Fibroblast of villous mesenchyme (primary cell): ENCODE measurements around the gene STRIP2. TPM values are rescaled to one million over a fixed set of nuclear protein-coding genes. Genes with fewer than 3 reads are reported as not detected.

Experiments used
- DNase-seq: peaks from one replicate; pipeline ENCODE4 v3.0.0-alpha.2; 2010; ENCODE audit warnings: low read depth
- H3K4me3 ChIP-seq: 2 replicates; pipeline ENCODE4 v1.5.1; 2011; ENCODE audit warnings: low read depth, mild to moderate bottlenecking, low read length
- total RNA-seq: library from RNA; depleted of rRNA; stranded (reverse); fragments of >200 nt; gene quantifications from 2 replicates; pipeline ENCODE4 v1.2.3, GENCODE V29; 2012
- TF ChIP-seq, protein P1 (sequence below): IDR thresholded peaks from 2 replicates; pipeline ENCODE4 v1.5.1; 2012; ENCODE audit warnings: low read depth, mild to moderate bottlenecking, low read length; ENCODE audit not compliant: insufficient read depth

The STRIP2 gene
- total RNA-seq, 1 donor: 3.0 TPM

DNA sequence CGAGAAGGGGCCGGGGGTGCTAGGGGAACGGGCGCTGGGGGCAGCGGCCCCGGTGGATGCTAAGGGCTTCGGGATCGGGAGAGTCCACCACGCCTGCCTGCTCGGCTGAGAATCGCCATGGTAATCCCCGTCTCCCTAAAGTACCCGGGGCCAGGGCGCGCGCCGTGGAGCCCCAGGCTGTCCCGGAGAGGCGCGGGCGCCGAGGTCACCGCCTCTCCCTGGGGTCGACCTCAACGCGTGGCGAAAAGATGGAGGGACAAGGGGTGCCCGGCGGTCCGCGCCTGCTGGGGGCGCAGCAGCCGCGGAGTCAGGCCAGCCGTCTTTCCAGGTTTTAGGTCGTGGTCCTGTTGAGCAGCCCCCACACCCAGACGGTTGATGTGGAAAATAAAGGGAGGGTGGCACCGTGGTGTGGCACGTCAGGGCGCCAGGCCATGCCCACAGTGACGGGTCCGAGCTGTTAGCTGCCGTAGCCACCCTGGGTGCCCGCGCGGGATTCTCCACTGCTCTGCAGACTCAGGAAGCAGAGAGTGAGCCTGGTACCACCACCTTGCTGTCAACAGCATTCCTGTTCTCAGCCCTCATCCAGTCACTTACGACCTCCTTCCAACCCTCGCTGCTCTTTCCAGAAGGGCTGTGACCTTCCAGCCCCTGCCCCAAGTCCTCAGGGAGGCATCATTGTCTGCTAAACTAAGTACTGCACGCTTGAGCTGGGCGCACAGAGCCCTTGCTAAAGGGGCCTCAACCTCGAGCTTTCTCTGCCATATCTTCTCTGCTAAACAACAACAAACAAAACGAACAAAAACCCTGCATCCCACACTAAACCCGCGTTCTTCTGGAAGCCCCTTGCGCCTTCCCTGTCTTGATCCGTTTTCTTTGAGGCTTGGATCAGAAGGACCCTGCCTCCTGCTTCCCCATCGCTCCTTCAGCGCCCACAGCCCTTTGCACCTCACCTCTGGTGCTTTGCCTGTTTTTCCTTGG is 68.8 kb downstream of the STRIP2 start:
- DNase-seq: no peak
- TF ChIP-seq, protein P1, sequence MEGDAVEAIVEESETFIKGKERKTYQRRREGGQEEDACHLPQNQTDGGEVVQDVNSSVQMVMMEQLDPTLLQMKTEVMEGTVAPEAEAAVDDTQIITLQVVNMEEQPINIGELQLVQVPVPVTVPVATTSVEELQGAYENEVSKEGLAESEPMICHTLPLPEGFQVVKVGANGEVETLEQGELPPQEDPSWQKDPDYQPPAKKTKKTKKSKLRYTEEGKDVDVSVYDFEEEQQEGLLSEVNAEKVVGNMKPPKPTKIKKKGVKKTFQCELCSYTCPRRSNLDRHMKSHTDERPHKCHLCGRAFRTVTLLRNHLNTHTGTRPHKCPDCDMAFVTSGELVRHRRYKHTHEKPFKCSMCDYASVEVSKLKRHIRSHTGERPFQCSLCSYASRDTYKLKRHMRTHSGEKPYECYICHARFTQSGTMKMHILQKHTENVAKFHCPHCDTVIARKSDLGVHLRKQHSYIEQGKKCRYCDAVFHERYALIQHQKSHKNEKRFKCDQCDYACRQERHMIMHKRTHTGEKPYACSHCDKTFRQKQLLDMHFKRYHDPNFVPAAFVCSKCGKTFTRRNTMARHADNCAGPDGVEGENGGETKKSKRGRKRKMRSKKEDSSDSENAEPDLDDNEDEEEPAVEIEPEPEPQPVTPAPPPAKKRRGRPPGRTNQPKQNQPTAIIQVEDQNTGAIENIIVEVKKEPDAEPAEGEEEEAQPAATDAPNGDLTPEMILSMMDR: no peak
- peak overlapping the region; percentile 54 for H3K4me3 ChIP-seq

GRCh38 chr7:129503725-129504124 is 69.5 kb downstream of the STRIP2 start:
- TF ChIP-seq, protein P1: no peak
- DNase-seq: no peak
- no peak overlapping the region for H3K4me3 ChIP-seq

GRCh38 chr7:129512192-129512591 is 78.0 kb downstream of the STRIP2 start:
- no peak for DNase-seq

DNA sequence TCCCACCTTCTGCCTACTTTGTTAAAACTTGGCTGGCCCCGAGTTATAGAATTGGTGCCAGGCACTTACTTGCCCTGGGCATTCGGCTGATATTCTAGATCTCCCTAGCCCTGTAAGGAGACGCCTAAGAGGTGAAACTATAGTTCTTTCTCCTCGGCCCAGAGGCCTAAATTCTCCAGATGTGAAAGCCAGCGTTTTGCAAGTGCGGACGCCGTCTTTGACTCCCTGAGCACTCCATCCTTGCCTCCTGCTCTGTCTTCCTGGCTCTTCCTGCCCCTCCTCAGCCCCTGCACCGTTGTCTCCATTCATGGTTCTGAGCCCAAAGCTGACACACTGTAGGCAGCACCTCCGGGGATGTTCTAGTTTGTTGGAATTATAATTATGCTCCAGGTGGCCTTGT is 79.3 kb downstream of the STRIP2 start:
- TF ChIP-seq, protein P1: no peak
- DNase-seq: no peak
- H3K4me3 ChIP-seq: no peak overlapping the region

More at GRCh38 chr7:129512192-129512591, 78.0 kb downstream of the STRIP2 start:
- TF ChIP-seq, protein P1: no peak
- H3K4me3 ChIP-seq: no peak overlapping the region

DNA sequence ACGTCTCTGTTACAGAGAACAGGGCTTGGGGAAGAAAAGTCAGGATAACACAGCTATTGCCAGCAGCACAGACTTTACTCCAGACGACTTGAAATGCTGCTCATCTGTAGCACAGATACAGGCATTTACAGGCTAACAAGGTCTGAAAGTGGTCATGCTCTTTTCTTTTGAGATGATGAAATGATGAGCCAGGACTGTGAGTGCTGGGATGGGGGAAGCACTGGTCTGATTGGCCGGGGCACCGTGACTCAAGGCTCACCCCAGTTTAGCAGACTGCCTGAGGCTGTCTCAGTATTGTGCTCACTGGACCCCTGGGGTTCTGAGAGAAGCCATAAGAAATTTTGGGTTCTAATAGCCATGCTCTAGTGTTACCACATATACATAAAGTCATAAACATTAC is 80.5 kb downstream of the STRIP2 start:
- TF ChIP-seq, protein P1: no peak
- H3K4me3 ChIP-seq: no peak overlapping the region
- no peak for DNase-seq

DNA sequence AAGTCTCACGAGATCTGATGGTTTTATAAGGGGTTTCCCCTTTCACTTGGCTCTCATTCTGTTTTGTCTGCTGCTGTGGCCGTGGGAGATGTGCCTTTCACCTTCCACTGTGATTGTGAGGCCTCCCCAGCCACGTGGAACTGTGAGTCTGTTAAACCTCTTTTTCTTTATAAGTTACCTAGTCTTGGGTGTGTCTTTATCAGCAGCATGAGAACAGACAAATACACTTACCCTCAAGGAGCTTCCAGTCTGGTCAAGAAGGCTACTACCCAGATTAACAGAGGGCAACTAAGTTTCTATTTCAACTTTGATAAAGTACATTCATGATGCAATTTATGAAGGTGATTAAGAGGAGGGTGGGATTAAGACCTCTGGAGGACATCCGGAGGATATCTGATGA is 81.1 kb downstream of the STRIP2 start:
- no peak for DNase-seq
- H3K4me3 ChIP-seq: no peak overlapping the region
- TF ChIP-seq, protein P1: no peak
